ENCODE data around the gene CLCNKA. TPM values are rescaled to one million over a fixed set of nuclear protein-coding genes. Genes with fewer than 3 reads are reported as not detected.

CLCNKA gene
- total RNA-seq, 1 experiment from 2014 or later, result not detected

DNA sequence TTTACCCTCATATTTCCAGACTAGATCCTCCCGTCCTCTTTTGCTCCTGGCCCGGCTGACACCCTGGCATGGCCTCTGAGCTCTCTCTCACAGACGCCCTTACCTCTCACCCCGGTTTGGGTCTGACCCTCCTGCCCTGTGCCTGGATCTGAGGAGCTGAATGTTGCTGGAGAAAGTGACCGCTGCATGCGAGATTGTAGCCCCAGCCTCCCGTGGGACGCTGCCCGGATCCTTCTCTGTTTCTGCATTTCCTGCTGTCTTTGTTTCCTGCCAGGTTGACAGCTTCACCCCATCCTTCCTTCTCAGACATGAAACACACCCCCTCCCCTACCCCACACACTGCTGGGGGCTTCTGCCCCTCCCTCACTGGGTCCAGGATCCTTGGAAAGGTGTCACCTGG, 42.1 kb downstream of the CLCNKA start:
- Histone ChIP-seq H3K27me3 (replicated peaks; ENCODE audit: control insufficient read depth, insufficient read depth, low read length) (no peaks in the 10 kb centered on the region), H3K4me1 (peaks cover 11% of the 10 kb centered on the region), H3K9me3 (no peaks in the 10 kb centered on the region), H3K4me3 (ENCODE audit: low read depth, low read length) (no peak overlapping the region), H3K36me3 (ENCODE audit: control insufficient read depth, insufficient read depth, low read length) (no peaks in the 10 kb centered on the region)
- Mint-ChIP-seq H3K27ac (ENCODE audit: unreplicated experiment) (no peak overlapping the region), H3K9me3 (ENCODE audit: unreplicated experiment) (no peaks in the 10 kb centered on the region), H3K36me3 (ENCODE audit: insufficient read depth, unreplicated experiment) (no peaks in the 10 kb centered on the region), H3K4me1 (ENCODE audit: low read depth, unreplicated experiment) (no peaks in the 10 kb centered on the region), H3K27me3 (ENCODE audit: insufficient read depth, unreplicated experiment) (no peaks in the 10 kb centered on the region), H3K4me3 (ENCODE audit: unreplicated experiment) (no peak overlapping the region)
- no peak for DNase-seq
- intact Hi-C loops (cut with micrococcal nuclease; ENCODE audit: unreplicated experiment), result no loop called here
- TF ChIP-seq CTCF (IDR thresholded peaks at IDR 0.05; ENCODE audit: insufficient read depth in 1 of 2, low read depth in 1 of 2, low read length in 1 of 2, severe bottlenecking in 1 of 2, unreplicated experiment in 1 of 2), result no peak
- ChIA-PET CTCF (no interaction called here), POLR2A (no interaction called here)
- no TSS peak for BruUV-seq (replicated peaks)

GRCh38 chr1:16064536-16065268, 42.9 kb downstream of the CLCNKA start:
- H3K4me3 Mint-ChIP-seq (ENCODE audit: unreplicated experiment), result no peak overlapping the region
- no peaks in the 10 kb centered on the region for H3K9me3 ChIP-seq
- no TSS peak for BruUV-seq (replicated peaks)
- H3K36me3 ChIP-seq (ENCODE audit: control insufficient read depth, insufficient read depth, low read length), result no peaks in the 10 kb centered on the region
- no peaks in the 10 kb centered on the region for H3K27me3 ChIP-seq (replicated peaks; ENCODE audit: control insufficient read depth, insufficient read depth, low read length)
- POLR2A ChIA-PET, result no interaction called here
- H3K9me3 Mint-ChIP-seq (ENCODE audit: unreplicated experiment), result no peaks in the 10 kb centered on the region
- no peaks in the 10 kb centered on the region for H3K4me1 Mint-ChIP-seq (ENCODE audit: low read depth, unreplicated experiment)
- TF ChIP-seq CTCF (IDR thresholded peaks at IDR 0.05; ENCODE audit: insufficient read depth in 1 of 2, low read depth in 1 of 2, low read length in 1 of 2, severe bottlenecking in 1 of 2, unreplicated experiment in 1 of 2), result no peak
- peaks cover 11% of the 10 kb centered on the region for H3K4me1 ChIP-seq
- no peaks in the 10 kb centered on the region for H3K27me3 Mint-ChIP-seq (ENCODE audit: insufficient read depth, unreplicated experiment)
- intact Hi-C loops (cut with micrococcal nuclease; ENCODE audit: unreplicated experiment), result no loop called here
- CTCF ChIA-PET, result no interaction called here
- H3K4me3 ChIP-seq (ENCODE audit: low read depth, low read length), result no peak overlapping the region
- no peak overlapping the region for H3K27ac Mint-ChIP-seq (ENCODE audit: unreplicated experiment)
- no peaks in the 10 kb centered on the region for H3K36me3 Mint-ChIP-seq (ENCODE audit: insufficient read depth, unreplicated experiment)
- DNase-seq, result no peak

GRCh38 chr1:16065269-16065576, 43.4 kb downstream of the CLCNKA start:
- Mint-ChIP-seq H3K4me1 (ENCODE audit: low read depth, unreplicated experiment) (no peaks in the 10 kb centered on the region), H3K36me3 (ENCODE audit: insufficient read depth, unreplicated experiment) (no peaks in the 10 kb centered on the region), H3K4me3 (ENCODE audit: unreplicated experiment) (no peak overlapping the region), H3K27me3 (ENCODE audit: insufficient read depth, unreplicated experiment) (no peaks in the 10 kb centered on the region), H3K27ac (ENCODE audit: unreplicated experiment) (no peak overlapping the region), H3K9me3 (ENCODE audit: unreplicated experiment) (no peaks in the 10 kb centered on the region)
- ChIA-PET POLR2A (no interaction called here), CTCF (no interaction called here)
- no peak for DNase-seq
- BruUV-seq (replicated peaks), result no TSS peak
- no peak for TF ChIP-seq CTCF (IDR thresholded peaks at IDR 0.05; ENCODE audit: insufficient read depth in 1 of 2, low read depth in 1 of 2, low read length in 1 of 2, severe bottlenecking in 1 of 2, unreplicated experiment in 1 of 2)
- H3K27me3 ChIP-seq (replicated peaks; ENCODE audit: control insufficient read depth, insufficient read depth, low read length), result no peaks in the 10 kb centered on the region
- no peaks in the 10 kb centered on the region for H3K9me3 ChIP-seq
- H3K4me1 ChIP-seq, result peaks cover 11% of the 10 kb centered on the region
- no peak overlapping the region for H3K4me3 ChIP-seq (ENCODE audit: low read depth, low read length)
- H3K36me3 ChIP-seq (ENCODE audit: control insufficient read depth, insufficient read depth, low read length), result no peaks in the 10 kb centered on the region
- intact Hi-C loops (cut with micrococcal nuclease; ENCODE audit: unreplicated experiment), result no loop called here

Data from Caco-2 (cell line).